ENCODE results near the gene CLDN18.

DNA sequence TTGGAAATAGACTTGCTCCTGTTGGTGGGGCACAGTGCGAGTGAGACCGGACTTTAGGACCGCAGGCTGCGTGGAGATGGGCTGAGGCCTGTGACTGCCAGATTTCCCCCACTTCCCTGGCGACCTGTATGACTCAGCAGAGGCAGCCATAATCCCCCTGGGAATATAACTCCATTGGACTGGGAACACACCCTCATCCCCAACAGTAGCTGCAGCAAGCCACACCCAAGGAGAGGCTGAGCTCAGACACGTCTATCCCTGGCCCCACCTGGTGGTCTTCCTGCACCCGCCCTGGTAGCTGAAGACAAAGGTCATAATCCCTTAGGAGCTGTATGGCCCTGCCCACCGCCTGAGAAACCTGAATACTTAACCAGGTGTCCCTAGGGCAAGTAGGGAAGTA is 62.8 kb downstream of the CLDN18 start:
- TF ChIP-seq, protein P1, sequence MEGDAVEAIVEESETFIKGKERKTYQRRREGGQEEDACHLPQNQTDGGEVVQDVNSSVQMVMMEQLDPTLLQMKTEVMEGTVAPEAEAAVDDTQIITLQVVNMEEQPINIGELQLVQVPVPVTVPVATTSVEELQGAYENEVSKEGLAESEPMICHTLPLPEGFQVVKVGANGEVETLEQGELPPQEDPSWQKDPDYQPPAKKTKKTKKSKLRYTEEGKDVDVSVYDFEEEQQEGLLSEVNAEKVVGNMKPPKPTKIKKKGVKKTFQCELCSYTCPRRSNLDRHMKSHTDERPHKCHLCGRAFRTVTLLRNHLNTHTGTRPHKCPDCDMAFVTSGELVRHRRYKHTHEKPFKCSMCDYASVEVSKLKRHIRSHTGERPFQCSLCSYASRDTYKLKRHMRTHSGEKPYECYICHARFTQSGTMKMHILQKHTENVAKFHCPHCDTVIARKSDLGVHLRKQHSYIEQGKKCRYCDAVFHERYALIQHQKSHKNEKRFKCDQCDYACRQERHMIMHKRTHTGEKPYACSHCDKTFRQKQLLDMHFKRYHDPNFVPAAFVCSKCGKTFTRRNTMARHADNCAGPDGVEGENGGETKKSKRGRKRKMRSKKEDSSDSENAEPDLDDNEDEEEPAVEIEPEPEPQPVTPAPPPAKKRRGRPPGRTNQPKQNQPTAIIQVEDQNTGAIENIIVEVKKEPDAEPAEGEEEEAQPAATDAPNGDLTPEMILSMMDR (IDR thresholded peaks at IDR 0.05; ENCODE audit: borderline replicate concordance, extremely low read depth, low read length, poor library complexity, severe bottlenecking) = no peak
- TF ChIP-seq EZH2 (IDR thresholded peaks at IDR 0.05; ENCODE audit: borderline replicate concordance, low read depth, low read length, severe bottlenecking) = no peak

Data from DND-41 (cell line).